HG03460 (cell line): ENCODE results near the gene OAS2.
A peak's percentile ranks its signal among the peaks of the same experiment; 100 is the strongest.

Experiments used
- ATAC-seq: cut with Tn5 transposase; IDR thresholded peaks from one replicate; pipeline ENCODE4 v1.9.1; 2021; ENCODE audit not compliant: unreplicated experiment

Gene OAS2, protein sequence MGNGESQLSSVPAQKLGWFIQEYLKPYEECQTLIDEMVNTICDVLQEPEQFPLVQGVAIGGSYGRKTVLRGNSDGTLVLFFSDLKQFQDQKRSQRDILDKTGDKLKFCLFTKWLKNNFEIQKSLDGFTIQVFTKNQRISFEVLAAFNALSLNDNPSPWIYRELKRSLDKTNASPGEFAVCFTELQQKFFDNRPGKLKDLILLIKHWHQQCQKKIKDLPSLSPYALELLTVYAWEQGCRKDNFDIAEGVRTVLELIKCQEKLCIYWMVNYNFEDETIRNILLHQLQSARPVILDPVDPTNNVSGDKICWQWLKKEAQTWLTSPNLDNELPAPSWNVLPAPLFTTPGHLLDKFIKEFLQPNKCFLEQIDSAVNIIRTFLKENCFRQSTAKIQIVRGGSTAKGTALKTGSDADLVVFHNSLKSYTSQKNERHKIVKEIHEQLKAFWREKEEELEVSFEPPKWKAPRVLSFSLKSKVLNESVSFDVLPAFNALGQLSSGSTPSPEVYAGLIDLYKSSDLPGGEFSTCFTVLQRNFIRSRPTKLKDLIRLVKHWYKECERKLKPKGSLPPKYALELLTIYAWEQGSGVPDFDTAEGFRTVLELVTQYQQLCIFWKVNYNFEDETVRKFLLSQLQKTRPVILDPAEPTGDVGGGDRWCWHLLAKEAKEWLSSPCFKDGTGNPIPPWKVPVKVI

GRCh38 chr12:112978163-112979040 lies at the start of gene OAS2:
Gene OAS2, plus strand, starts transcription at chr12:112978519. Its CDS starts 90 bp downstream, at chr12:112978609.
- peak; percentile 90 for ATAC-seq

DNA sequence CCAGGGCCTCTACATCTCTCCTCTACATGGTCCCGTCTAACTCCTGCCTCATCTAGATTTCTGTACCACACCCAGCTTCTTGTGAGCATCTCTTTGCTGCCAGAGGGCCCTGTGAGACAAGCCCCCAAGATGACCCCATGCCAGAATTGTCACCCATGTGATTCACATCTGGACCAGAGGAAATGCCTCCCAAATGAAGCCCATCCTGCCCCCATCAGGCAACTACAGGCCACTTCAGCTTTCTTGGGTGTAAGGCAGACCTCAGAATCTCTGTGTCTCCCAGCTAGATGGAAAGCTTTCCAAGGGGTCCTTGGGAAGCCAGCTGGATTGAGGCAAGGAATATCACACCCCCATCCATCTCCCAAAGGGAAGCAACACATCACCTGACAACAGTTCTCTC lies 49.3 kb upstream of the OAS2 start:
- ATAC-seq = no peak

DNA sequence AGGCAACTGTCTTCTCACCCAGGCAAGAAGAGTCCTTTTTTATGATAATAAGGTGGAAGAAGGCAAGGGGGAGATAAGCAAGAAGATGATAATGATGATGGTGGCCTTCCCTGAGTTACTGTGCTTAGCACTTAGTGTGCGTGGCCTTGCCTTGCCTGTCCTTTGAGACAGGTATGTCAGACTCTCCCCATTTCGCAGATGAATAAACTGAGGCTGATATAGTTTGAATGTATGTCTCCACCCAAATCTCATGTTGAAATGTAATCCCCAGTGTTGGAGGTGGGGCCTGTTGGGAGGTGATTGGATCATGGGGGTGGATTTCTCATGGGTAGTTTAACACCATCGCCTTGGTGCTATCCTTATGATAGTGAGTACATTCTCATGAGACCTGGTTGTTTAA lies 48.6 kb upstream of the OAS2 start:
- no peak for ATAC-seq

DNA sequence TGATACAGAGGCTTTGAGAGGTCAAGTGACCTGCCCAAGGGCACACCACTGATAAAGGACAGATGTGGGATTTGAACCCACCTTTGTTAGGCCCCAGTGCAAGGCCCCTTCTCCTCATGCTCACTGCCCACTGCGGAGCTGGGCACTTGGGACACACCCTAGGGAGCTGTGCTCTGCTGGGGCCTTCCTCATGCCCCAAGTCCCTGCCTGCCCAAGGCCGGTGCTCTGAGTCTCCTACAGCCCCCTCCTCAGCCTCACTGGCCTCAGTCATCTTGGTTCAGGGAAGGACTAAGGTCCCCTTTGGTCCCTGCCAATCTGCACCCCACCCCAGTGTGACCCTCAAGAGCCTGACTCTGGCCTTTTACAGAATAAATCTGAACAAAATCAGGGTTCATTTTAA lies 48.0 kb upstream of the OAS2 start:
- no peak for ATAC-seq

GRCh38 chr12:112932485-112933128 lies 45.7 kb upstream of the OAS2 start:
- no peak for ATAC-seq

DNA sequence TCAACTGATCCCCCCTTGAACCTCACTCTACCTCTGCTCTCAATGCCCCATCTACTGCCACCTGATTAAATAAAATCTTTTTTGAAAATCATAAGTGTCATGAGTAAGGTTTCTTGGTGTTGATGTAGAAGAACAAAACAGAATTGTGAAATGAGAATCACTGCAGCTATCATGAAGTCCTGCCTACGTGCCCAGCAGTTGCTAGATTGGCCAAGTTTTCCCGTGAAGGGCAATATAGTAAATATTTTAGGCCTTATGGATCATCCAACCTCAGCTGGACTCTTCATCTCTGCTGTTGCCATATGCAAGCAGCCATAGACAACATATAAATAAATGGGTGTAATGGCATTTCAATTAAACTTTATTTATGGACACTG lies 45.2 kb upstream of the OAS2 start:
- no peak for ATAC-seq

DNA sequence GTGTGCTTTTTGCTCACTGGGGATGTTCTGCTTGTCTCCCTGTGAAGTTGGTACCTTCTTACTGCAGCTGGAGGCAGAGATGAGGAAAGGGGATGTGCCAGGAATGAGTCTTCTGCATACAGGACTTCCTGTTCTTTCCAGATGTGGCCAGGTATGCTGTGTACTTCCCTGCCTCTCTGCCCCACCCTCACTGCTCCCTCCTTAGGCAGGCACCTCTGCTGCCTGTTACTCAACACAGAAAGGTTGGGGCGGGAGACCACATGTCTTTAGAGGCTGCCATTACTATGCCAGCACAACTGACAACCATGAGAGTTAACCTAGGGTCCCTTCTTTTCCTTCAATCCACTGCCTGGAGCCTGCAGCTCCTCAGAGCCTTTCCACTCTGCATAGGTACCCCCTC lies 42.1 kb upstream of the OAS2 start:
- no peak for ATAC-seq

DNA sequence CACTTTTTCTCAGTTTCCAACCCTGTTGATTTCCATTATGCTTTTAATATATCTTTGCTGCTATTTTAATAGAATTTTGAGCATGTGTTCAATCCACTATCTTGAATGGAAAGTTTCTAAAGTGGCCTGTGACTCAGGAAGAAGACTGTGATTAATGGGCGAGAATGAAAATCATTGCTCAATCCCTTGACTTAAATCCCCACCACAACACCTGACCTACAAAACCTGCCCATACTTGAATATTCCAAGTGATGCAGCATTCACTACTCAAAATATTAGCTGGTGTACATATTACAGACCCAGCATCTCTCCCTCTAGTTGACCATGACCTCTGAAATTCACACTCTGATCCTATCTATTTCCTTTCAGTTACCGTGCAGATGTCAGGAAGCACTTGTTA lies 41.4 kb upstream of the OAS2 start:
- no peak for ATAC-seq

DNA sequence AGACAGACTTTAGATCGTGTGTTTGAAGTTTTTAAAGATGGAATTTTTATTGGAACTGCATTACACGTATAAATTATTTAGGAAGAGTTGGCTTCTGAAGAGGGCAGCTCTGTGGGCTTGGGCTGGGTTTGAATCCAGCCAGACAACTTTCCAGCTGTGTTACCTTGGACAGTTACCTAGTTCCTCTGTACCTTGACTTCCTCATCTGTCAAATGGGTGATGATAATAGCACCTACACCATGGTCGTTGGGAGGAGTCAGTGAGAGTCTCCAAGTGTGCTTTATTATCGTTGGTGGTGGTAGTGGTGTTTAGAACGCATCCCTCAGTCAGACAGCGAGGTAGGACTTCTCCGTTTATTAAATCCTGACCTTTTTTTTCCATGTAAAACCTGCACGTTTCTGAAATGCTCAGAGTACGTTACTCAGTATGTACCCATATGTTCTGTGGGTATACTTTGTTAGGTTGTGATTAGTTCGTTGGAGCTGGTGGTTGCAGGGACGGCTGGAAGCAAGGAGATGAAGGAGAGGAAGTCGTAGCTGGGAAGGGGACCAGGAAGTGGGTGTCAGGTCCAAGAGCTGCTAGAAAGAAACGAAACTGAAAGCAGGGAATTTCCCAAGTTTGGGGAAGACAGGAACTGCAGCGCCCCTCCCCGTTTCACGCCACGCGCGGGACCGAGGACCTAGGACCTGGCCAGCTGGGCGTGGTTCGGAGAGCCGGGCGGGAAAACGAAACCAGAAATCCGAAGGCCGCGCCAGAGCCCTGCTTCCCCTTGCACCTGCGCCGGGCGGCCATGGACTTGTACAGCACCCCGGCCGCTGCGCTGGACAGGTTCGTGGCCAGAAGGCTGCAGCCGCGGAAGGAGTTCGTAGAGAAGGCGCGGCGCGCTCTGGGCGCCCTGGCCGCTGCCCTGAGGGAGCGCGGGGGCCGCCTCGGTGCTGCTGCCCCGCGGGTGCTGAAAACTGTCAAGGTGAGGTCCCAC lies 40.3 kb upstream of the OAS2 start, which contains the start of gene OAS3:
OAS3 (plus strand) TSS at position 734 of the 979 bp plus-strand sequence; CDS start at position 791, 57 bp downstream.
- ATAC-seq = peak; percentile 40

DNA sequence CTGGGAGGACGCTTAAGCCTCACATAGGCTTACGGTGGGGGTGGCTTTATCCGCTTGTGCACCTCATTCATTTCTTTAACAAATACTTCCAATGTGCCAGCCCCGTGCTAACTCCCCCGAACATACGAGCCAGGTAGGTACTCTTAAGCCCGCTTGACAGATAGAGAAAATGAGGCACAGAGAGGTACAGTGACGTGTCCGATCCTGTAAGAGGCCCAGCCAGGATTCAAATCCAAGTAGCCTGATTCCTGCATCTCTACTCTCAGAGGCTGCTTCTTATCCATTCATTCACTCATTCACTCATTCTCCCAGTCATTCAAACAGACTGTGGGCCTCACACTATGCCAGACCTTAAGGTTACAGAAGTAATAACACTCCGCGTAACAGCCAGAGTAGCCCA lies 39.6 kb upstream of the OAS2 start:
- no peak for ATAC-seq

GRCh38 chr12:112939761-112940381 lies 38.4 kb upstream of the OAS2 start:
- peak; percentile 52 for ATAC-seq

DNA sequence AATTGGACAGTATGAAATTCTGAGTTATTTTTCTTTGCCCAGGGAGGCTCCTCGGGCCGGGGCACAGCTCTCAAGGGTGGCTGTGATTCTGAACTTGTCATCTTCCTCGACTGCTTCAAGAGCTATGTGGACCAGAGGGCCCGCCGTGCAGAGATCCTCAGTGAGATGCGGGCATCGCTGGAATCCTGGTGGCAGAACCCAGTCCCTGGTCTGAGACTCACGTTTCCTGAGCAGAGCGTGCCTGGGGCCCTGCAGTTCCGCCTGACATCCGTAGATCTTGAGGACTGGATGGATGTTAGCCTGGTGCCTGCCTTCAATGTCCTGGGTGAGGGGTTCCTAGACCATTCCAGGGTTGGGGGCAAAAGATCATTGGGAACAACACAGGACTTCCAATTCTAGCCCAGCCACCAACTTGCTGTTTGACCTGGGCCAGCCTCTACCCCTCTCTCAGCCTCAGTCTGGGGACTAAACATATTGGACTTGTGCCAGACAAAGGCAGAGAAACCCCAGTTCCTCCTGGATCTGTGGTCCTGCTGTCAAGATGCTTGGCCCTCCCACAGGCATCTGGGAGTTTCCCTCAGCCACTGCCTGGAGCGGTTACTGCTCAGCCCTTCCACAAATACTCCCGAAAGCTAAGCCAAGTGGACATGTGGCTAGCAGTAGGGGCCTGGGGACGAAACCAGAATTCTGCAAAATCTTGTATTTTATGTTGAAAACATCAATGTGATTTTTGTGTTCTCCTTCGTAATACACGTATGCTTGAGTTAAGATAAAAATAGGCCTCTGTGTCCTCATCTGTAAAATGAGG lies 36.6 kb upstream of the OAS2 start:
- ATAC-seq = no peak

DNA sequence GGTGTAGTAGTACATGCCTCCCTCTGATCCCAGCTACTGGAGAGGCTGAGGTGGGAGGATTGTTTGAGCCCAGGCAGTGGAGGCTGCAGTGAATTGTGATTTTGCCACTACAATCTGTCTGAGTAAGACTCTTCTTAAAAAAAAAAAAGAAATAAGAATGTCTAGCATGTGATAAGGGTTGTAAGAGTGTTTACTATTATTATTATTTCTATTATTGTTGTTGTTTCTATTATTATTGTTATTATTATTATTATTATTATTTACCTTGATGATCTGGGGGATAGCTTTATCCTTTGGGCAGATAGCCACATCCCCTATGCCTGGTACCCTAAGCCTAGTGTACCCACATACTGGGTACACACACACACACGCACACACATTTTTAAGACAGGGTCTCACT lies 35.7 kb upstream of the OAS2 start:
- no peak for ATAC-seq

GRCh38 chr12:112944024-112944690 lies 34.2 kb upstream of the OAS2 start:
- no peak for ATAC-seq

GRCh38 chr12:112945515-112945914 lies 32.8 kb upstream of the OAS2 start:
- no peak for ATAC-seq

GRCh38 chr12:112946236-112947000 lies 31.9 kb upstream of the OAS2 start:
- no peak for ATAC-seq

GRCh38 chr12:112947314-112947713 lies 31.0 kb upstream of the OAS2 start:
- ATAC-seq = no peak
